NB4 (cell line): ENCODE results near the gene TYR.
"Not testable (repeated sequence)": the region's sequence is repeated elsewhere in the genome, so short reads cannot be mapped to it uniquely, and the experiment has no call there.

Experiments used
- MYC ChIP-seq: IDR thresholded peaks from 2 replicates; pipeline ENCODE4 v1.6.1; 2011; ENCODE audit warnings: low read depth, low read length
- POLR2A ChIP-seq: IDR thresholded peaks from 2 replicates; pipeline ENCODE4 v1.6.1; 2011; ENCODE audit warnings: mild to moderate bottlenecking; ENCODE audit not compliant: insufficient read length; ENCODE audit errors: extremely low read depth
- TF ChIP-seq, protein P1 (sequence below): IDR thresholded peaks from one replicate; pipeline ENCODE4 v1.5.1; 2012; ENCODE audit warnings: low read depth, low read length
- TF ChIP-seq, protein P2 (sequence below): IDR thresholded peaks from 2 replicates; pipeline ENCODE4 v1.6.1; 2011; ENCODE audit warnings: low read depth, low read length

DNA sequence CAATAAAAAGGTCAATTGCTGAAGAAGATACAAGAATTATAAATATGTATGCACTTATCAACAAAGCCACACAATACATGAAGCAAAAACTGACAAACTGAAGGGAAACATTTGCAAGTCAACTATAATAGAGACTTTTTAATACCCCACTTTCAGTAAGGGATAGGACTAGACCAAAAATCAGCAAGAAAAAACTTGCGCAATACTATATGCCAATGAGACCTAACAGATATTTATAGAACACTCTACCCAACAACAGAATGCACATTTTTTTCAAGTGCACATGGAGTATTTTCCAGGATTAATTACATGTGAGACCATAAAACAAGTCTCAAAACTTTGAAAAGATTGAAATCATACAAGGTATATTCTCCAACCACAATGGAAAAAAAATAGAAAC, 83.8 kb downstream of the TYR start:
- TF ChIP-seq POLR2A, MYC: not testable (repeated sequence)
- TF ChIP-seq, protein P1, sequence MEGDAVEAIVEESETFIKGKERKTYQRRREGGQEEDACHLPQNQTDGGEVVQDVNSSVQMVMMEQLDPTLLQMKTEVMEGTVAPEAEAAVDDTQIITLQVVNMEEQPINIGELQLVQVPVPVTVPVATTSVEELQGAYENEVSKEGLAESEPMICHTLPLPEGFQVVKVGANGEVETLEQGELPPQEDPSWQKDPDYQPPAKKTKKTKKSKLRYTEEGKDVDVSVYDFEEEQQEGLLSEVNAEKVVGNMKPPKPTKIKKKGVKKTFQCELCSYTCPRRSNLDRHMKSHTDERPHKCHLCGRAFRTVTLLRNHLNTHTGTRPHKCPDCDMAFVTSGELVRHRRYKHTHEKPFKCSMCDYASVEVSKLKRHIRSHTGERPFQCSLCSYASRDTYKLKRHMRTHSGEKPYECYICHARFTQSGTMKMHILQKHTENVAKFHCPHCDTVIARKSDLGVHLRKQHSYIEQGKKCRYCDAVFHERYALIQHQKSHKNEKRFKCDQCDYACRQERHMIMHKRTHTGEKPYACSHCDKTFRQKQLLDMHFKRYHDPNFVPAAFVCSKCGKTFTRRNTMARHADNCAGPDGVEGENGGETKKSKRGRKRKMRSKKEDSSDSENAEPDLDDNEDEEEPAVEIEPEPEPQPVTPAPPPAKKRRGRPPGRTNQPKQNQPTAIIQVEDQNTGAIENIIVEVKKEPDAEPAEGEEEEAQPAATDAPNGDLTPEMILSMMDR = not testable (repeated sequence)
- TF ChIP-seq, protein P2, sequence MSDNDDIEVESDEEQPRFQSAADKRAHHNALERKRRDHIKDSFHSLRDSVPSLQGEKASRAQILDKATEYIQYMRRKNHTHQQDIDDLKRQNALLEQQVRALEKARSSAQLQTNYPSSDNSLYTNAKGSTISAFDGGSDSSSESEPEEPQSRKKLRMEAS = not testable (repeated sequence)
